Mucosa of rectum (tissue), 2 donors: ENCODE measurements around the gene UAP1L1.

ENCODE experiments used
- H3K27ac ChIP-seq, 2 donors: one replicate each; pipeline ENCODE4 v1.7.0; 2013; ENCODE audit warnings: inconsistent platforms in 2 of 2, low read depth in 2 of 2, low read length in 2 of 2
- H3K27me3 ChIP-seq, 2 donors: one replicate each; pipeline ENCODE4 v1.7.0; 2013; ENCODE audit warnings: low read length in 2 of 2; ENCODE audit not compliant: control insufficient read depth in 2 of 2, insufficient read depth in 2 of 2
- H3K36me3 ChIP-seq, 2 donors: one replicate each; pipeline ENCODE4 v1.7.0; 2013; ENCODE audit warnings: low read length in 2 of 2; ENCODE audit not compliant: control insufficient read depth in 2 of 2, insufficient read depth in 2 of 2
- H3K4me1 ChIP-seq, 2 donors: one replicate each; pipeline ENCODE4 v1.7.0; 2013; ENCODE audit warnings: low read length in 2 of 2, mild to moderate bottlenecking in 1 of 2; ENCODE audit not compliant: control insufficient read depth in 2 of 2, insufficient read depth in 2 of 2
- H3K4me3 ChIP-seq, 2 donors: one replicate each; pipeline ENCODE4 v1.7.0; 2013; ENCODE audit warnings: low read length in 2 of 2
- H3K9ac ChIP-seq, 2 donors: one replicate each; pipeline ENCODE4 v1.7.0; 2013; ENCODE audit warnings: low read length in 2 of 2, low read depth in 1 of 2, mild to moderate bottlenecking in 1 of 2
- H3K9me3 ChIP-seq, 2 donors: one replicate each; pipeline ENCODE4 v1.7.0; 2013; ENCODE audit warnings: low read length in 2 of 2; ENCODE audit not compliant: control insufficient read depth in 2 of 2
- donor health status: healthy.
- donor health status: Normal muscosa, but diverticular disease.

Gene UAP1L1

GRCh38 chr9:137034039-137034708 lies 43.1 kb upstream of the UAP1L1 start:
- peak overlapping the region in 1 of 2 donors; percentile 28 for H3K4me3 ChIP-seq

GRCh38 chr9:137034709-137035506 lies 42.4 kb upstream of the UAP1L1 start:
- H3K4me3 ChIP-seq: peak overlapping the region in 1 of 2 donors; percentile 28
- peak overlapping the region; percentile 34 to 61 for H3K9ac ChIP-seq
- no peaks in the 10 kb centered on the region for H3K36me3 ChIP-seq
- peak overlapping the region; percentile 59 to 61 for H3K27ac ChIP-seq
- no peaks in the 10 kb centered on the region for H3K9me3 ChIP-seq
- no peaks in the 10 kb centered on the region for H3K27me3 ChIP-seq
- H3K4me1 ChIP-seq: peaks cover 23 to 28% of the 10 kb centered on the region in 2 donors

More at GRCh38 chr9:137034039-137034708, 43.1 kb upstream of the UAP1L1 start:
- Histone ChIP-seq H3K27me3 (no peaks in the 10 kb centered on the region), H3K27ac (peak overlapping the region in 1 of 2 donors; percentile 59), H3K36me3 (no peaks in the 10 kb centered on the region), H3K9me3 (no peaks in the 10 kb centered on the region), H3K9ac (peak overlapping the region in 1 of 2 donors; percentile 61), H3K4me1 (peaks cover 29 to 34% of the 10 kb centered on the region in 2 donors)

- Histone ChIP-seq H3K9me3 (no peaks in the 10 kb centered on the region), H3K4me3 (no peak overlapping the region), H3K9ac (peak overlapping the region; percentile 34 to 61)
Measured at GRCh38 chr9:137035507-137035834, 41.8 kb upstream of the UAP1L1 start.

GRCh38 chr9:137035937-137036336 lies 41.4 kb upstream of the UAP1L1 start:
- H3K9me3 ChIP-seq: no peaks in the 10 kb centered on the region
- H3K27me3 ChIP-seq: no peaks in the 10 kb centered on the region
- no peak overlapping the region for H3K4me3 ChIP-seq
- no peak overlapping the region for H3K27ac ChIP-seq
- H3K36me3 ChIP-seq: no peaks in the 10 kb centered on the region
- H3K4me1 ChIP-seq: peaks cover 14 to 22% of the 10 kb centered on the region in 2 donors
- H3K9ac ChIP-seq: no peak overlapping the region

More at GRCh38 chr9:137035507-137035834, 41.8 kb upstream of the UAP1L1 start:
- Histone ChIP-seq H3K27me3 (no peaks in the 10 kb centered on the region), H3K4me1 (peaks cover 18 to 22% of the 10 kb centered on the region in 2 donors), H3K36me3 (no peaks in the 10 kb centered on the region), H3K27ac (no peak overlapping the region)

- Histone ChIP-seq H3K9ac (no peak overlapping the region), H3K27ac (no peak overlapping the region), H3K27me3 (no peaks in the 10 kb centered on the region), H3K36me3 (no peaks in the 10 kb centered on the region), H3K4me3 (no peak overlapping the region), H3K4me1 (peaks cover 9 to 15% of the 10 kb centered on the region in 2 donors), H3K9me3 (no peaks in the 10 kb centered on the region)
Measured at GRCh38 chr9:137037035-137037434, 40.3 kb upstream of the UAP1L1 start.

- Histone ChIP-seq H3K27me3 (no peaks in the 10 kb centered on the region), H3K9ac (no peak overlapping the region), H3K4me1 (peaks cover 9 to 14% of the 10 kb centered on the region in 2 donors), H3K4me3 (no peak overlapping the region), H3K9me3 (no peaks in the 10 kb centered on the region), H3K36me3 (no peaks in the 10 kb centered on the region), H3K27ac (no peak overlapping the region)
Measured at GRCh38 chr9:137037483-137037882, 39.8 kb upstream of the UAP1L1 start.

- no peak overlapping the region for H3K4me3 ChIP-seq
- peaks cover 9 to 19% of the 10 kb centered on the region in 2 donors for H3K4me1 ChIP-seq
- no peaks in the 10 kb centered on the region for H3K27me3 ChIP-seq
- no peak overlapping the region for H3K9ac ChIP-seq
- no peaks in the 10 kb centered on the region for H3K9me3 ChIP-seq
- no peak overlapping the region for H3K27ac ChIP-seq
- H3K36me3 ChIP-seq: no peaks in the 10 kb centered on the region
Measured at GRCh38 chr9:137038916-137039315, 38.4 kb upstream of the UAP1L1 start.

- Histone ChIP-seq H3K9ac (no peak overlapping the region), H3K4me3 (no peak overlapping the region), H3K27ac (no peak overlapping the region), H3K4me1 (peaks cover 10 to 22% of the 10 kb centered on the region in 2 donors), H3K36me3 (no peaks in the 10 kb centered on the region), H3K9me3 (no peaks in the 10 kb centered on the region), H3K27me3 (peaks cover 0 to 4% of the 10 kb centered on the region in 2 donors)
Measured at GRCh38 chr9:137039611-137040366, 37.5 kb upstream of the UAP1L1 start.

- H3K36me3 ChIP-seq: no peaks in the 10 kb centered on the region
- H3K27ac ChIP-seq: no peak overlapping the region
- no peak overlapping the region for H3K9ac ChIP-seq
- H3K9me3 ChIP-seq: no peaks in the 10 kb centered on the region
- H3K27me3 ChIP-seq: peaks cover 0 to 8% of the 10 kb centered on the region in 2 donors
- H3K4me1 ChIP-seq: peaks cover 14 to 21% of the 10 kb centered on the region in 2 donors
- H3K4me3 ChIP-seq: no peak overlapping the region
Measured at GRCh38 chr9:137040568-137040967, 36.7 kb upstream of the UAP1L1 start.

- no peaks in the 10 kb centered on the region for H3K36me3 ChIP-seq
- H3K27ac ChIP-seq: no peak overlapping the region
- H3K4me3 ChIP-seq: no peak overlapping the region
Measured at GRCh38 chr9:137041124-137041523, 36.2 kb upstream of the UAP1L1 start.

More at GRCh38 chr9:137041124-137041523, 36.2 kb upstream of the UAP1L1 start:
- Histone ChIP-seq H3K9ac (no peak overlapping the region), H3K4me1 (peaks cover 17 to 21% of the 10 kb centered on the region in 2 donors), H3K9me3 (no peaks in the 10 kb centered on the region), H3K27me3 (peaks cover 0 to 8% of the 10 kb centered on the region in 2 donors)
